H1 (cell line): ENCODE results near the gene ZC3HAV1. TPM values are rescaled to one million over a fixed set of nuclear protein-coding genes. Genes with fewer than 3 reads are reported as not detected.
A peak's percentile ranks its signal among the peaks of the same experiment; 100 is the strongest.

Experiments used
- CTCF ChIA-PET: fragments of 300-600 bp; sonication (Branson Sonifier 250); formaldehyde crosslinking; loops from one replicate; lab custom pipeline; 2021; ENCODE audit not compliant: partially characterized antibody; lab: Charles Lee
- POLR2A ChIA-PET: fragments of 300-600 bp; sonication (Branson Sonifier 250); formaldehyde crosslinking; loops from one replicate; lab custom pipeline; 2021; ENCODE audit warnings: inconsistent platforms; ENCODE audit not compliant: partially characterized antibody; lab: Charles Lee
- DNase-seq, 2 experiments: peaks; one replicate each; pipeline versions ENCODE4 v3.0.0 to v3.0.0-alpha.2; 2010 to 2022; ENCODE audit warnings: low spot score in 2 of 2, low read depth in 1 of 2, mixed read lengths in 1 of 2
- FAIRE-seq: peaks from 2 replicates; lab custom pipeline; 2011; peaks lifted over from hg19 to GRCh38; lab: Jason Lieb, UNC
- H2AFZ ChIP-seq: 2 replicates; pipeline ENCODE4 v1.8.1; 2012; ENCODE audit warnings: low read length, inconsistent platforms
- H2AK5ac ChIP-seq: 2 replicates; pipeline ENCODE4 v1.6.1; 2013; ENCODE audit warnings: low read depth, low read length
- H2BK120ac ChIP-seq: replicated peaks from 2 replicates; pipeline ENCODE3; 2013; ENCODE audit warnings: low read depth, low read length, inconsistent platforms
- H2BK12ac ChIP-seq: 2 replicates; pipeline ENCODE4 v1.6.1; 2013; ENCODE audit warnings: low read depth, low read length
- H2BK15ac ChIP-seq: 2 replicates; pipeline ENCODE4 v1.6.1; 2013; ENCODE audit warnings: low read length
- H2BK20ac ChIP-seq: 2 replicates; pipeline ENCODE4 v1.6.1; 2013; ENCODE audit warnings: low read length
- H2BK5ac ChIP-seq: 2 replicates; pipeline ENCODE4 v1.6.1; 2013; ENCODE audit warnings: low read depth, low read length
- H3K14ac ChIP-seq: 2 replicates; pipeline ENCODE4 v1.6.1; 2013; ENCODE audit warnings: inconsistent platforms; ENCODE audit not compliant: insufficient read length
- H3K18ac ChIP-seq: 2 replicates; pipeline ENCODE4 v1.6.1; 2013; ENCODE audit warnings: low read length; ENCODE audit errors: extremely low read depth
- H3K23ac ChIP-seq: 2 replicates; pipeline ENCODE4 v1.6.1; 2013; ENCODE audit warnings: inconsistent platforms; ENCODE audit not compliant: insufficient read length
- H3K23me2 ChIP-seq: 2 replicates; pipeline ENCODE4 v1.6.1; 2013; ENCODE audit warnings: low read depth, low read length
- H3K27ac ChIP-seq: 2 replicates; pipeline ENCODE4 v1.6.1; 2011; ENCODE audit warnings: low read depth, low read length, inconsistent platforms
- H3K27me3 ChIP-seq, 4 experiments: replicated peaks in 1 of 4; 1 replicate in 1 of 4; 2 replicates in 3 of 4; pipeline versions ENCODE4 v1.6.1 to v1.8.1; 2011 to 2013; ENCODE audit warnings: low read length in 3 of 4, mild to moderate bottlenecking in 3 of 4, inconsistent platforms in 2 of 4, mixed read lengths in 2 of 4, moderate library complexity in 1 of 4; ENCODE audit not compliant: control insufficient read depth in 3 of 4, insufficient read depth in 3 of 4; ENCODE audit errors: extremely low read depth in 1 of 4
- H3K36me3 ChIP-seq, 4 experiments: 2 replicates each; pipeline versions ENCODE4 v1.6.1 to v1.8.1; 2011 to 2013; ENCODE audit warnings: mild to moderate bottlenecking in 4 of 4, low read length in 3 of 4, moderate library complexity in 2 of 4, control low read depth in 1 of 4, inconsistent platforms in 1 of 4; ENCODE audit not compliant: insufficient read depth in 4 of 4, control insufficient read depth in 2 of 4
- H3K4ac ChIP-seq: replicated peaks from 2 replicates; pipeline ENCODE3; 2013; ENCODE audit warnings: low read length, low read depth, mixed read lengths, inconsistent platforms; ENCODE audit not compliant: insufficient read length
- H3K4me1 ChIP-seq, 4 experiments: replicated peaks in 1 of 4; 1 replicate in 1 of 4; 2 replicates in 3 of 4; pipeline versions ENCODE4 v1.6.1 to v1.8.1; 2011 to 2013; ENCODE audit warnings: low read length in 3 of 4, inconsistent platforms in 2 of 4, mixed read lengths in 1 of 4; ENCODE audit not compliant: insufficient read depth in 4 of 4, control insufficient read depth in 3 of 4
- H3K4me2 ChIP-seq, 2 experiments: 2 replicates each; pipeline versions ENCODE4 v1.6.1 to v1.8.1; 2011 to 2013; ENCODE audit warnings: low read depth in 2 of 2, low read length in 2 of 2, control low read depth in 1 of 2, inconsistent platforms in 1 of 2, mild to moderate bottlenecking in 1 of 2; ENCODE audit not compliant: insufficient read depth in 1 of 2
- H3K4me3 ChIP-seq, 4 experiments: fragments of 200-600, 300-600 bp in 1 of 4; sonication (generic), shearing (Covaris generic), sonication (Bioruptor Twin) in 1 of 4; 2 replicates each; pipeline versions ENCODE4 v1.5.1 to v1.8.1; 2011 to 2016; ENCODE audit warnings: low read length in 4 of 4, low read depth in 3 of 4, control low read depth in 2 of 4, inconsistent platforms in 2 of 4, mild to moderate bottlenecking in 2 of 4, mixed read lengths in 1 of 4, moderate library complexity in 1 of 4; ENCODE audit not compliant: insufficient read depth in 2 of 4; ENCODE audit errors: extremely low read depth in 1 of 4
- H3K56ac ChIP-seq: replicated peaks from 2 replicates; pipeline ENCODE3; 2013; ENCODE audit warnings: low read depth, mild to moderate bottlenecking, mixed read lengths, low read length, inconsistent platforms; ENCODE audit not compliant: insufficient read length
- H3K79me1 ChIP-seq: 2 replicates; pipeline ENCODE4 v1.6.1; 2013; ENCODE audit warnings: low read depth, low read length, control low read depth
- H3K79me2 ChIP-seq, 2 experiments: 2 replicates each; pipeline versions ENCODE4 v1.6.1 to v1.8.1; 2012 to 2013; ENCODE audit warnings: low read length in 2 of 2, mild to moderate bottlenecking in 2 of 2, inconsistent platforms in 1 of 2; ENCODE audit not compliant: insufficient read depth in 2 of 2, control insufficient read depth in 1 of 2
- H3K9ac ChIP-seq, 4 experiments: replicated peaks in 1 of 4; 1 replicate in 1 of 4; 2 replicates in 3 of 4; pipeline versions ENCODE4 v1.6.1 to v1.8.1; 2011 to 2013; ENCODE audit warnings: low read depth in 3 of 4, low read length in 3 of 4, control low read depth in 2 of 4, mild to moderate bottlenecking in 2 of 4, moderate library complexity in 2 of 4, inconsistent platforms in 1 of 4; ENCODE audit errors: extremely low read depth in 1 of 4
- H3K9me3 ChIP-seq, 2 experiments: 2 replicates each; pipeline versions ENCODE4 v1.6.1 to v1.8.1; 2012 to 2013; ENCODE audit warnings: mild to moderate bottlenecking in 2 of 2, moderate library complexity in 2 of 2, control low read depth in 1 of 2, inconsistent platforms in 1 of 2, low read depth in 1 of 2, low read length in 1 of 2, mixed read lengths in 1 of 2; ENCODE audit not compliant: insufficient read depth in 2 of 2
- H4K20me1 ChIP-seq, 2 experiments: replicated peaks in 1 of 2; 2 replicates each; pipeline versions ENCODE3 to v1.8.1; 2011 to 2013; ENCODE audit warnings: inconsistent platforms in 2 of 2, low read length in 2 of 2, mild to moderate bottlenecking in 1 of 2; ENCODE audit not compliant: insufficient read depth in 2 of 2, control insufficient read depth in 1 of 2
- H4K5ac ChIP-seq: 2 replicates; pipeline ENCODE4 v1.6.1; 2013; ENCODE audit warnings: low read length, low read depth, mixed read lengths, inconsistent platforms; ENCODE audit not compliant: insufficient read length
- H4K8ac ChIP-seq: 2 replicates; pipeline ENCODE4 v1.8.0; 2013; ENCODE audit warnings: mild to moderate bottlenecking, moderate library complexity, low read length, inconsistent platforms; ENCODE audit not compliant: insufficient read depth; ENCODE audit errors: extremely low read depth
- H4K91ac ChIP-seq: replicated peaks from 2 replicates; pipeline ENCODE3; 2013; ENCODE audit warnings: low read length, mixed read lengths, inconsistent platforms; ENCODE audit not compliant: insufficient read length
- ASH2L ChIP-seq: fragments of 200-600, 300-600 bp; sonication (generic); IDR thresholded peaks from one replicate; pipeline ENCODE4 v1.7.1; 2017; ENCODE audit warnings: low read length
- BCL11A ChIP-seq, 2 experiments: IDR thresholded peaks; one replicate each; pipeline ENCODE4 v1.6.1; 2011; ENCODE audit warnings: low read depth in 2 of 2, low read length in 2 of 2, mild to moderate bottlenecking in 2 of 2
- FOSL1 ChIP-seq: IDR thresholded peaks from 2 replicates; pipeline ENCODE4 v1.6.1; 2011; ENCODE audit warnings: mild to moderate bottlenecking, low read depth, low read length, moderate library complexity; ENCODE audit not compliant: insufficient read depth
- HDAC6 ChIP-seq: IDR thresholded peaks from one replicate; pipeline ENCODE4 v1.7.1; 2012; ENCODE audit warnings: low read depth, mild to moderate bottlenecking, inconsistent platforms, low read length, moderate library complexity
- JUN ChIP-seq: IDR thresholded peaks from 2 replicates; pipeline ENCODE4 v1.6.1; 2011; ENCODE audit warnings: low read depth, mild to moderate bottlenecking, improper control_type of control experiment, low read length
- MAFK ChIP-seq: IDR thresholded peaks from 2 replicates; pipeline ENCODE4 v1.6.1; 2012; ENCODE audit warnings: low read depth, mild to moderate bottlenecking, improper control_type of control experiment, low read length
- NANOG ChIP-seq: IDR thresholded peaks from 2 replicates; pipeline ENCODE4 v1.6.1; 2011; ENCODE audit warnings: low read length, low read depth, mild to moderate bottlenecking, inconsistent platforms; ENCODE audit not compliant: insufficient read depth, poor library complexity, severe bottlenecking
- RFX5 ChIP-seq: IDR thresholded peaks from 2 replicates; pipeline ENCODE4 v1.6.1; 2011; ENCODE audit warnings: low read depth, low read length, improper control_type of control experiment, borderline replicate concordance
- RXRA ChIP-seq: IDR thresholded peaks from 2 replicates; pipeline ENCODE4 v1.6.1; 2011; ENCODE audit warnings: low read depth, mild to moderate bottlenecking, low read length, moderate library complexity; ENCODE audit not compliant: insufficient read depth
- SAP30 ChIP-seq: fragments of 300-600 bp; sonication (generic); IDR thresholded peaks from 2 replicates; pipeline ENCODE4 v1.7.1; 2012; ENCODE audit warnings: low read length, moderate library complexity, mild to moderate bottlenecking, inconsistent platforms; ENCODE audit not compliant: insufficient read depth, insufficient replicate concordance
- WGBS, 2 experiments: shearing (Covaris generic) in 1 of 2; methylation state at CpG; one replicate each; pipeline versions ENCODE4 v1.1.6 to v1.1.7; 2013 to 2015; ENCODE audit warnings: low lambda C conversion rate in 2 of 2, mixed read lengths in 2 of 2, inconsistent platforms in 1 of 2, low coverage in 1 of 2, missing lambda C conversion rate in 1 of 2; ENCODE audit not compliant: insufficient replicate concordance in 2 of 2, insufficient coverage in 1 of 2, insufficient read length in 1 of 2; ENCODE audit errors: extremely low coverage in 1 of 2, missing lambda C conversion rate in 1 of 2; 5-methylcytosine and 5-hydroxymethylcytosine counted together
- polyA plus RNA-seq, 7 experiments: library from polyadenylated mRNA; depleted of rRNA in 3 of 7; stranded (reverse) in 5 of 7; unstranded in 2 of 7; fragments of >200 nt in 5 of 7; fragments of 200-250 nt in 2 of 7; gene quantifications; 1 replicate in 5 of 7; 2 replicates in 1 of 7; 4 replicates in 1 of 7; pipeline versions ENCODE4 v1.2.1 to v1.2.3, GENCODE V29; 2011 to 2013; ENCODE audit warnings: missing spikeins in 2 of 7, mixed read lengths in 2 of 7
- total RNA-seq: library from RNA; stranded (reverse); fragmentation: NEBNext Ultra II Directional; extraction: Animal tissue kit (Norgen Biotek cat#: 25700); gene quantifications from 2 replicates; pipeline ENCODE4 v1.2.1, GENCODE V29; 2021
- TF ChIP-seq, protein P1 (sequence below): IDR thresholded peaks from 2 replicates; pipeline ENCODE4 v1.6.1; 2012; ENCODE audit warnings: inconsistent platforms

Gene ZC3HAV1
- total and polyA plus RNA-seq, 2 of the 8 experiments (the other 6 are each of a cell fraction or from before 2014, with no cell fraction given) = 22.5 to 43.4 TPM

GRCh38 chr7:139018910-139019309, 90.6 kb downstream of the ZC3HAV1 start:
- H3K4me3 ChIP-seq = no peak overlapping the region
- POLR2A ChIA-PET = interaction anchor here (0.8 to 2.1 kb wide), 5 partner anchors 10 to 40 kb away, joined by 3 to 7 read pairs (median 3); no protein-coding TSS in a partner anchor
- no peaks in the 10 kb centered on the region for H3K79me1 ChIP-seq
- no peaks in the 10 kb centered on the region for H3K9me3 ChIP-seq
- CTCF ChIA-PET = interaction anchor here (0.6 to 4.0 kb wide), 11 partner anchors 10 to 306 kb away, joined by 3 to 29 read pairs (median 6); no protein-coding TSS in a partner anchor
- no peak overlapping the region for H3K23ac ChIP-seq
- H2BK20ac ChIP-seq = no peak overlapping the region
- no peak overlapping the region for H2AK5ac ChIP-seq
- 87% methylated on average over 3 of the region's 3 CpGs; no CpG with 5 or more reads in 1 of the 2 experiments for WGBS, 2 experiments
- H3K27ac ChIP-seq = no peak overlapping the region
- H2AFZ ChIP-seq = no peak overlapping the region
- peak overlapping the region; percentile 73 for H3K4ac ChIP-seq
- H3K79me2 ChIP-seq = no peaks in the 10 kb centered on the region
- no peak overlapping the region for H3K9ac ChIP-seq
- H4K20me1 ChIP-seq = no peaks in the 10 kb centered on the region
- no peak for FAIRE-seq
- no peak for DNase-seq
- H3K4me1 ChIP-seq = 0 out of 7 replicates have a peak, but pooled peaks cover 0 to 5% (median 0%) of the 10 kb centered on the region in 4 experiments
- no peak overlapping the region for H4K91ac ChIP-seq
- H3K56ac ChIP-seq = no peak overlapping the region
- H2BK15ac ChIP-seq = no peak overlapping the region
- H3K27me3 ChIP-seq = no peaks in the 10 kb centered on the region
- no peak overlapping the region for H3K18ac ChIP-seq
- H2BK5ac ChIP-seq = no peak overlapping the region
- TF ChIP-seq BCL11A (IDR thresholded peaks at IDR 0.05; ENCODE audit: low read depth in 2 of 2, low read length in 2 of 2) (no peak), RXRA (no peak), SAP30 (no peak), NANOG (no peak), MAFK (no peak), JUN (no peak), ASH2L (no peak), FOSL1 (no peak), HDAC6 (no peak), RFX5 (no peak)
- TF ChIP-seq, protein P1, sequence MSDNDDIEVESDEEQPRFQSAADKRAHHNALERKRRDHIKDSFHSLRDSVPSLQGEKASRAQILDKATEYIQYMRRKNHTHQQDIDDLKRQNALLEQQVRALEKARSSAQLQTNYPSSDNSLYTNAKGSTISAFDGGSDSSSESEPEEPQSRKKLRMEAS = no peak
- no peak overlapping the region for H3K14ac ChIP-seq
- no peak overlapping the region for H2BK120ac ChIP-seq
- H4K5ac ChIP-seq = no peak overlapping the region
- H3K23me2 ChIP-seq = no peaks in the 10 kb centered on the region
- no peak overlapping the region for H4K8ac ChIP-seq
- H3K4me2 ChIP-seq = no peak overlapping the region
- no peak overlapping the region for H2BK12ac ChIP-seq
- peaks cover 3 to 8% (median 3%) of the 10 kb centered on the region in 4 experiments; a peak in 5 of 8 replicates for H3K36me3 ChIP-seq
